Dermis blood vessel endothelial cell (primary cell): ENCODE measurements around the gene GPC6. TPM values are rescaled to one million over a fixed set of nuclear protein-coding genes. Genes with fewer than 3 reads are reported as not detected.

ENCODE experiments used
- DNase-seq: peaks from one replicate; pipeline ENCODE4 v3.0.0; 2010
- total RNA-seq: library from RNA; depleted of rRNA; stranded (reverse); fragments of >200 nt; gene quantifications from 2 replicates; pipeline ENCODE4 v1.2.3, GENCODE V29; 2014

The GPC6 gene
- total RNA-seq, 1 donor from 2014 or later, result 0.17 TPM

GRCh38 chr13:94313926-94314325, 1087.3 kb downstream of the GPC6 start:
- DNase-seq, result no peak

GRCh38 chr13:94315188-94315587, 1088.6 kb downstream of the GPC6 start:
- no peak for DNase-seq

- no peak for DNase-seq
Observed at GRCh38 chr13:94317063-94317491, 1090.5 kb downstream of the GPC6 start.

GRCh38 chr13:94318418-94318817, 1091.8 kb downstream of the GPC6 start:
- no peak for DNase-seq

- DNase-seq, result no peak
Observed at GRCh38 chr13:94319501-94319900, 1092.9 kb downstream of the GPC6 start.

GRCh38 chr13:94322925-94323763, 1096.5 kb downstream of the GPC6 start:
- no peak for DNase-seq

- DNase-seq, result no peak
Observed at GRCh38 chr13:94323764-94324758, 1097.5 kb downstream of the GPC6 start.

GRCh38 chr13:94324767-94325540, 1098.3 kb downstream of the GPC6 start:
- DNase-seq, result no peak

GRCh38 chr13:94325650-94326049, 1099.0 kb downstream of the GPC6 start:
- no peak for DNase-seq

- DNase-seq, result no peak
Observed at GRCh38 chr13:94327318-94327717, 1100.7 kb downstream of the GPC6 start.

GRCh38 chr13:94328381-94329041, 1101.9 kb downstream of the GPC6 start:
- DNase-seq, result no peak

GRCh38 chr13:94329277-94329676, 1102.7 kb downstream of the GPC6 start:
- DNase-seq, result no peak

- DNase-seq, result peak; percentile 41
Observed at GRCh38 chr13:94329754-94330551, 1103.3 kb downstream of the GPC6 start.

- no peak for DNase-seq
Observed at GRCh38 chr13:94330552-94331071, 1104.0 kb downstream of the GPC6 start.

GRCh38 chr13:94331281-94331680, 1104.7 kb downstream of the GPC6 start:
- no peak for DNase-seq

- DNase-seq, result no peak
Observed at GRCh38 chr13:94332359-94333096, 1105.9 kb downstream of the GPC6 start.

- DNase-seq, result no peak
Observed at GRCh38 chr13:94333131-94333820, 1106.7 kb downstream of the GPC6 start.

- no peak for DNase-seq
Observed at GRCh38 chr13:94335761-94336526, 1109.3 kb downstream of the GPC6 start.
